SK-N-SH treated with all-trans-retinoic acid at 6 μM for 48 hours (cell line): ENCODE measurements around the gene FBLN7.
A peak's percentile ranks its signal among the peaks of the same experiment; 100 is the strongest.
"Not testable (repeated sequence)": the region's sequence is repeated elsewhere in the genome, so short reads cannot be mapped to it uniquely, and the experiment has no call there.

ENCODE experiments used
- ATAC-seq: fragments of 200-7000 bp; cut with Tn5 transposase; 3 replicates; pipeline ENCODE4 v1.9.1; 2020; ENCODE audit warnings: mild to moderate bottlenecking, moderate library complexity
- BACH2 ChIP-seq: fragments of 250-450 bp; sonication (Bioruptor Pico); IDR thresholded peaks from 2 replicates; pipeline ENCODE4 v1.9.0; 2021; ENCODE audit warnings: mild to moderate bottlenecking, borderline replicate concordance
- CSDC2 ChIP-seq: fragments of 250-450 bp; sonication (Bioruptor Pico); IDR thresholded peaks from 2 replicates; pipeline ENCODE4 v1.5.0; 2020; ENCODE audit warnings: mild to moderate bottlenecking, moderate library complexity
- ESRRG ChIP-seq: fragments of 250-450 bp; sonication (Bioruptor Pico); IDR thresholded peaks from 2 replicates; pipeline ENCODE4 v1.6.1; 2021; ENCODE audit warnings: mild to moderate bottlenecking
- GLIS3 ChIP-seq: fragments of 250-450 bp; sonication (Bioruptor Pico); IDR thresholded peaks from 2 replicates; pipeline ENCODE4 v1.5.0; 2020; ENCODE audit warnings: mild to moderate bottlenecking, moderate library complexity
- ISL1 ChIP-seq: fragments of 250-450 bp; sonication (Bioruptor Pico); IDR thresholded peaks from 2 replicates; pipeline ENCODE4 v2.1.2; 2022; ENCODE audit warnings: mild to moderate bottlenecking, moderate library complexity
- OSR1 ChIP-seq: fragments of 250-450 bp; sonication (Bioruptor Pico); IDR thresholded peaks from 2 replicates; pipeline ENCODE4 v1.8.0; 2022; ENCODE audit warnings: moderate library complexity, mild to moderate bottlenecking, inconsistent platforms
- PPARA ChIP-seq: fragments of 250-450 bp; sonication (Bioruptor Pico); IDR thresholded peaks from 2 replicates; pipeline ENCODE4 v1.5.0; 2020; ENCODE audit warnings: mild to moderate bottlenecking, borderline replicate concordance
- RARB ChIP-seq: fragments of 250-450 bp; sonication (Bioruptor Pico); IDR thresholded peaks from 2 replicates; pipeline ENCODE4 v1.8.0; 2021; ENCODE audit warnings: mild to moderate bottlenecking, moderate library complexity
- TCF4 ChIP-seq: fragments of 250-450 bp; sonication (Bioruptor Pico); IDR thresholded peaks from 2 replicates; pipeline ENCODE4 v1.8.0; 2021; ENCODE audit warnings: mild to moderate bottlenecking, moderate library complexity, borderline replicate concordance
- ZC3H10 ChIP-seq: fragments of 250-450 bp; sonication (Bioruptor Pico); IDR thresholded peaks from 2 replicates; pipeline ENCODE4 v1.5.1; 2021; ENCODE audit warnings: mild to moderate bottlenecking, moderate library complexity
- ZFP3 ChIP-seq: fragments of 250-450 bp; sonication (Bioruptor Pico); IDR thresholded peaks from 2 replicates; pipeline ENCODE4 v1.5.0; 2020; ENCODE audit warnings: mild to moderate bottlenecking, moderate library complexity
- ZFP30 ChIP-seq: fragments of 450-650 bp; formaldehyde crosslinking; IDR thresholded peaks from 2 replicates; pipeline ENCODE4 v1.5.0; 2022; ENCODE audit warnings: mild to moderate bottlenecking, moderate library complexity
- ZNF565 ChIP-seq: fragments of 450-650 bp; formaldehyde crosslinking; conservative IDR thresholded peaks from 2 replicates; pipeline ENCODE4 v1.5.0; 2020; ENCODE audit warnings: low read depth, mild to moderate bottlenecking, moderate library complexity
- ZNF70 ChIP-seq: fragments of 450-650 bp; formaldehyde crosslinking; IDR thresholded peaks from 2 replicates; pipeline ENCODE4 v1.5.0; 2020; ENCODE audit warnings: mild to moderate bottlenecking, moderate library complexity
- ZNF8 ChIP-seq: fragments of 450-650 bp; formaldehyde crosslinking; IDR thresholded peaks from 2 replicates; pipeline ENCODE4 v1.5.0; 2020; ENCODE audit warnings: mild to moderate bottlenecking, moderate library complexity
- TF ChIP-seq, protein P1 (sequence below): fragments of 250-450 bp; sonication (Bioruptor Pico); IDR thresholded peaks from 2 replicates; pipeline ENCODE4 v1.8.0; 2021; ENCODE audit warnings: low read depth, mild to moderate bottlenecking, moderate library complexity, borderline replicate concordance
- TF ChIP-seq, protein P2 (sequence below): fragments of 250-450 bp; sonication (Bioruptor Pico); IDR thresholded peaks from 2 replicates; pipeline ENCODE4 v1.5.0; 2020; ENCODE audit warnings: mild to moderate bottlenecking, moderate library complexity
- TF ChIP-seq, protein P3 (sequence below): fragments of 250-450 bp; sonication (Bioruptor Pico); IDR thresholded peaks from 2 replicates; pipeline ENCODE4 v1.5.1; 2020; ENCODE audit warnings: low read depth, mild to moderate bottlenecking, moderate library complexity
- TF ChIP-seq, protein P4 (sequence below): fragments of 250-450 bp; sonication (Bioruptor Pico); IDR thresholded peaks from 2 replicates; pipeline ENCODE4 v1.8.0; 2020; ENCODE audit warnings: mild to moderate bottlenecking, moderate library complexity, borderline replicate concordance

Gene FBLN7

DNA sequence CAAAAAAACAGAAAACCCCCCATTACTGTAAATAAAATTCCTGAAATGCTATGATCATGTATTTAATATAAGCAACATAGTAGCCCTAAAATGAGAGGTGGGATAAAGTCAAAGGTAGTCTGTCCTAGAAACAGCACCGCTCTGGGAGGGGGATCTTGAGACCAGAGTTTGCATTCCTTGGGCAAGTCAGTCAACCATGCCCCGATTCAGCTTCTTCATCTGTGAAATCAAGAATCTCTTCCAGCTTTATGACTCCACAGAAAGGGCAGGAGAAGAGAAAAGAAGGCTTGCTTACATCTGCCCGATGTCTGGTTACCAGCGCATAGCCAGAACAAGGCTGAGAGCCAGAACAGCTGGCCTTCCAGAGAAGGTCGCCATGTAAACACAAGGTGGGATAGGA, 2.1 kb upstream of the FBLN7 start:
- TF ChIP-seq ESRRG (CRISPR knock-in tag) = no peak
- no peak for TF ChIP-seq GLIS3
- TF ChIP-seq, protein P1, sequence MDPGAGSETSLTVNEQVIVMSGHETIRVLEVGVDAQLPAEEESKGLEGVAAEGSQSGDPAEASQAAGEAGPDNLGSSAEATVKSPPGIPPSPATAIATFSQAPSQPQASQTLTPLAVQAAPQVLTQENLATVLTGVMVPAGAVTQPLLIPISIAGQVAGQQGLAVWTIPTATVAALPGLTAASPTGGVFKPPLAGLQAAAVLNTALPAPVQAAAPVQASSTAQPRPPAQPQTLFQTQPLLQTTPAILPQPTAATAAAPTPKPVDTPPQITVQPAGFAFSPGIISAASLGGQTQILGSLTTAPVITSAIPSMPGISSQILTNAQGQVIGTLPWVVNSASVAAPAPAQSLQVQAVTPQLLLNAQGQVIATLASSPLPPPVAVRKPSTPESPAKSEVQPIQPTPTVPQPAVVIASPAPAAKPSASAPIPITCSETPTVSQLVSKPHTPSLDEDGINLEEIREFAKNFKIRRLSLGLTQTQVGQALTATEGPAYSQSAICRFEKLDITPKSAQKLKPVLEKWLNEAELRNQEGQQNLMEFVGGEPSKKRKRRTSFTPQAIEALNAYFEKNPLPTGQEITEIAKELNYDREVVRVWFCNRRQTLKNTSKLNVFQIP (CRISPR knock-in tag) = no peak
- TF ChIP-seq TCF4 = no peak
- TF ChIP-seq ZNF565 = no peak
- no peak for TF ChIP-seq CSDC2
- TF ChIP-seq, protein P2, sequence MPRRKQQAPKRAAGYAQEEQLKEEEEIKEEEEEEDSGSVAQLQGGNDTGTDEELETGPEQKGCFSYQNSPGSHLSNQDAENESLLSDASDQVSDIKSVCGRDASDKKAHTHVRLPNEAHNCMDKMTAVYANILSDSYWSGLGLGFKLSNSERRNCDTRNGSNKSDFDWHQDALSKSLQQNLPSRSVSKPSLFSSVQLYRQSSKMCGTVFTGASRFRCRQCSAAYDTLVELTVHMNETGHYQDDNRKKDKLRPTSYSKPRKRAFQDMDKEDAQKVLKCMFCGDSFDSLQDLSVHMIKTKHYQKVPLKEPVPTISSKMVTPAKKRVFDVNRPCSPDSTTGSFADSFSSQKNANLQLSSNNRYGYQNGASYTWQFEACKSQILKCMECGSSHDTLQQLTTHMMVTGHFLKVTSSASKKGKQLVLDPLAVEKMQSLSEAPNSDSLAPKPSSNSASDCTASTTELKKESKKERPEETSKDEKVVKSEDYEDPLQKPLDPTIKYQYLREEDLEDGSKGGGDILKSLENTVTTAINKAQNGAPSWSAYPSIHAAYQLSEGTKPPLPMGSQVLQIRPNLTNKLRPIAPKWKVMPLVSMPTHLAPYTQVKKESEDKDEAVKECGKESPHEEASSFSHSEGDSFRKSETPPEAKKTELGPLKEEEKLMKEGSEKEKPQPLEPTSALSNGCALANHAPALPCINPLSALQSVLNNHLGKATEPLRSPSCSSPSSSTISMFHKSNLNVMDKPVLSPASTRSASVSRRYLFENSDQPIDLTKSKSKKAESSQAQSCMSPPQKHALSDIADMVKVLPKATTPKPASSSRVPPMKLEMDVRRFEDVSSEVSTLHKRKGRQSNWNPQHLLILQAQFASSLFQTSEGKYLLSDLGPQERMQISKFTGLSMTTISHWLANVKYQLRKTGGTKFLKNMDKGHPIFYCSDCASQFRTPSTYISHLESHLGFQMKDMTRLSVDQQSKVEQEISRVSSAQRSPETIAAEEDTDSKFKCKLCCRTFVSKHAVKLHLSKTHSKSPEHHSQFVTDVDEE (CRISPR knock-in tag) = no peak
- no peak for TF ChIP-seq ISL1 (CRISPR knock-in tag)
- TF ChIP-seq, protein P3, sequence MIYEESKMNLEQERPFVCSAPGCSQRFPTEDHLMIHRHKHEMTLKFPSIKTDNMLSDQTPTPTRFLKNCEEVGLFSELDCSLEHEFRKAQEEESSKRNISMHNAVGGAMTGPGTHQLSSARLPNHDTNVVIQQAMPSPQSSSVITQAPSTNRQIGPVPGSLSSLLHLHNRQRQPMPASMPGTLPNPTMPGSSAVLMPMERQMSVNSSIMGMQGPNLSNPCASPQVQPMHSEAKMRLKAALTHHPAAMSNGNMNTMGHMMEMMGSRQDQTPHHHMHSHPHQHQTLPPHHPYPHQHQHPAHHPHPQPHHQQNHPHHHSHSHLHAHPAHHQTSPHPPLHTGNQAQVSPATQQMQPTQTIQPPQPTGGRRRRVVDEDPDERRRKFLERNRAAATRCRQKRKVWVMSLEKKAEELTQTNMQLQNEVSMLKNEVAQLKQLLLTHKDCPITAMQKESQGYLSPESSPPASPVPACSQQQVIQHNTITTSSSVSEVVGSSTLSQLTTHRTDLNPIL (CRISPR knock-in tag) = no peak
- no peak for TF ChIP-seq ZC3H10 (CRISPR knock-in tag)
- TF ChIP-seq PPARA (CRISPR knock-in tag) = no peak
- no peak for TF ChIP-seq ZFP3 (CRISPR knock-in tag)
- ATAC-seq = no peak

DNA sequence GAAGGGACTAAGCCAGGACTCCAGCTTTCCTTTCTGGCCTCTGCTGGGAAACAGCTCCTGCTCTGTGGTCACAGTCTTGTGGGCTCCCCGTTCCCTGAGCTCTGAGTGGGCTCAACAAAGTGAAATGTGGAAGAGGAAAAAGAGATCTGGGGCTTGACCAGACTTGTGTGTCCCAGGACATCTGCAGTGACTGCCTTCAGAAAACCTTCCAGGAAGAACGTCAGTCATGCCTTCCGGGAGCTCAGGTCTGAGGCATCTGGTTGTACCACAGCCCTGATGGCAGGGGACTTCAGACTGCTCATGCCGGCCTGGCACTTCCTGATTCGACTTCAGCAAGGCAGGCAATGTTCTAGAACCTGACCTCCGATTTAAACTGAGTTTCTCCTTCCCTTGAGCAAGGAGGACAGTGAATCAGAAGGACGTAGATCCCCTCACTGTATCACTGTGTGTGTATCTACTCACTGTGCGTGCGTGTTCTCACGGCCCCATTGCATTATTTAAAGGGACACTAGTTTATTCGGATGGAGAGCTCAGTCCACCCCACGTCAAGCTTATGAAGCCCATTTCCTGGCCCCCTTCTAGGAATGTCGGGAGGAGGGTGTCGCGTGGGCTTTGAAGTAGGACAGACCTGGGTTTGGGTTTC, 548 bp upstream of the FBLN7 start:
- TF ChIP-seq ZC3H10 (CRISPR knock-in tag) = no peak
- no peak for TF ChIP-seq ZNF8 (CRISPR knock-in tag)
- TF ChIP-seq, protein P4, sequence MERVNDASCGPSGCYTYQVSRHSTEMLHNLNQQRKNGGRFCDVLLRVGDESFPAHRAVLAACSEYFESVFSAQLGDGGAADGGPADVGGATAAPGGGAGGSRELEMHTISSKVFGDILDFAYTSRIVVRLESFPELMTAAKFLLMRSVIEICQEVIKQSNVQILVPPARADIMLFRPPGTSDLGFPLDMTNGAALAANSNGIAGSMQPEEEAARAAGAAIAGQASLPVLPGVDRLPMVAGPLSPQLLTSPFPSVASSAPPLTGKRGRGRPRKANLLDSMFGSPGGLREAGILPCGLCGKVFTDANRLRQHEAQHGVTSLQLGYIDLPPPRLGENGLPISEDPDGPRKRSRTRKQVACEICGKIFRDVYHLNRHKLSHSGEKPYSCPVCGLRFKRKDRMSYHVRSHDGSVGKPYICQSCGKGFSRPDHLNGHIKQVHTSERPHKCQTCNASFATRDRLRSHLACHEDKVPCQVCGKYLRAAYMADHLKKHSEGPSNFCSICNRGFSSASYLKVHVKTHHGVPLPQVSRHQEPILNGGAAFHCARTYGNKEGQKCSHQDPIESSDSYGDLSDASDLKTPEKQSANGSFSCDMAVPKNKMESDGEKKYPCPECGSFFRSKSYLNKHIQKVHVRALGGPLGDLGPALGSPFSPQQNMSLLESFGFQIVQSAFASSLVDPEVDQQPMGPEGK (CRISPR knock-in tag) = no peak
- TF ChIP-seq OSR1 (CRISPR knock-in tag) = no peak
- no peak for TF ChIP-seq ZFP30 (CRISPR knock-in tag)
- no peak for TF ChIP-seq RARB (CRISPR knock-in tag)
- TF ChIP-seq CSDC2 = no peak
- no peak for TF ChIP-seq ZNF70 (CRISPR knock-in tag)
- TF ChIP-seq, protein P3 (CRISPR knock-in tag) = no peak
- no peak for TF ChIP-seq ISL1 (CRISPR knock-in tag)
- TF ChIP-seq, protein P1 (CRISPR knock-in tag) = no peak
- no peak for TF ChIP-seq PPARA (CRISPR knock-in tag)
- no peak for TF ChIP-seq BACH2 (CRISPR knock-in tag)
- ATAC-seq = peak; percentile 66

DNA sequence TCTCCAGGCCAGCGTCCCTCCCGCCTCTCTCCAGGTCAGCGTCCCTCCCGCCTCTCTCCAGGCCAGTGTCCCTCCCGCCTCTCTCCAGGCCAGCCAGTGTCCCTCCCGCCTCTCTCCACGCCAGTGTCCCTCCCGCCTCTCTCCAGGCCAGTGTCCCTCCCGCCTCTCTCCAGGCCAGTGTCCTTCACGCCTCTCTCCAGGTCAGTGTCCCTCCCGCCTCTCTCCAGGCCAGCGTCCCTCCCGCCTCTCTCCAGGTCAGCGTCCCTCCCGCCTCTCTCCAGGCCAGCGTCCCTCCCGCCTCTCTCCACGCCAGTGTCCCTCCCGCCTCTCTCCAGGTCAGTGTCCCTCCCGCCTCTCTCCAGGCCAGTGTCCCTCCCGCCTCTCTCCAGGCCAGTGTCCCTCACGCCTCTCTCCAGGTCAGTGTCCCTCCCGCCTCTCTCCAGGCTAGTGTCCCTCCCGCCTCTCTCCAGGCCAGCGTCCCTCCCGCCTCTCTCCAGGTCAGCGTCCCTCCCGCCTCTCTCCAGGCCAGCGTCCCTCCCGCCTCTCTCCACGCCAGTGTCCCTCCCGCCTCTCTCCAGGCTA, 939 bp downstream of the FBLN7 start:
- not testable (repeated sequence) for ATAC-seq

DNA sequence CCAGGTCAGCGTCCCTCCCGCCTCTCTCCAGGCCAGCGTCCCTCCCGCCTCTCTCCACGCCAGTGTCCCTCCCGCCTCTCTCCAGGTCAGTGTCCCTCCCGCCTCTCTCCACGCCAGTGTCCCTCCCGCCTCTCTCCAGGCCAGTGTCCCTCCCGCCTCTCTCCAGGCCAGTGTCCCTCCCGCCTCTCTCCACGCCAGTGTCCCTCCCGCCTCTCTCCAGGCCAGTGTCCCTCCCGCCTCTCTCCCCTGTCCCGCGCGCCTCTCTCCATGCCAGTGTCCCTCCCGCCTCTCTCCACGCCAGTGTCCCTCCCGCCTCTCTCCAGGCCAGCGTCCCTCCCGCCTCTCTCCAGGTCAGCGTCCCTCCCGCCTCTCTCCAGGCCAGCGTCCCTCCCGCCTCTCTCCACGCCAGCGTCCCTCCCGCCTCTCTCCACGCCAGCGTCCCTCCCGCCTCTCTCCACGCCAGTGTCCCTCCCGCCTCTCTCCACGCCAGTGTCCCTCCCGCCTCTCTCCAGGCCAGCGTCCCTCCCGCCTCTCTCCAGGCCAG, 1.5 kb downstream of the FBLN7 start:
- ATAC-seq = not testable (repeated sequence)
